ENCODE data around the gene PGLYRP3. TPM values are rescaled to one million over a fixed set of nuclear protein-coding genes. Genes with fewer than 3 reads are reported as not detected.

Gene PGLYRP3, protein sequence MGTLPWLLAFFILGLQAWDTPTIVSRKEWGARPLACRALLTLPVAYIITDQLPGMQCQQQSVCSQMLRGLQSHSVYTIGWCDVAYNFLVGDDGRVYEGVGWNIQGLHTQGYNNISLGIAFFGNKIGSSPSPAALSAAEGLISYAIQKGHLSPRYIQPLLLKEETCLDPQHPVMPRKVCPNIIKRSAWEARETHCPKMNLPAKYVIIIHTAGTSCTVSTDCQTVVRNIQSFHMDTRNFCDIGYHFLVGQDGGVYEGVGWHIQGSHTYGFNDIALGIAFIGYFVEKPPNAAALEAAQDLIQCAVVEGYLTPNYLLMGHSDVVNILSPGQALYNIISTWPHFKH
- total RNA-seq = not detected in 2 replicates

DNA sequence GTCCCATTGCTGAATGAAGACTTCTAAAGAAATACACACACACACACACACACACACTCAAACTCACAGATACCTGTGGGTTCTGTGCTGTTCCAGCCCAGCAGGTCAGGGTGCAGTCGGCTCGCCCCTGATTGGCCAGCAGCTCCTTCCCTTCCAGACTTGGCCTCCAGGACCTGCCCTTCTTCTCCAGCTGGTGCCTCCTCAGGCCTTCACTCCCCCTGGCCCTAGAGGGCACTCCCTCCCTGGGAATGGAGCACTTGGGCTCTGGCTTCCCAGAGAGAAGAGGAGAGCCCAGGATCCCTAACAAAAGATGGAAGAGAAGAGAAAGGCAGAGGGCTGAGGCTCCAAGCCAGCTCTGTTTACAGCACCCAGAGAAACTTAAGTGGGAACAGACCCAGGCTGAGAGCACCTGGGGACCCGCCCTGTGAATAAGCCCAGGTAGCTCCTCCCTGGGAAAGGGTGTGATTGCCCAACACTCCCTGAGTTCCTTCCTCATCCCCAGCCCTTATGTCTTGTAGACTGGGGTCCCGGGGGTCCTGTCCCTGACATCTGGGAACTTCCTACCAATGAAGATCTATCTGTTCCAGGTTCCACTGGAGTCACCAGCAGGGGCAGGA lies at the start of gene PGLYRP3:
TSS of gene PGLYRP3 (minus strand) at position 383 of the 617 bp plus-strand sequence. CDS start 2,287 bp downstream, outside the sequence.

DNA sequence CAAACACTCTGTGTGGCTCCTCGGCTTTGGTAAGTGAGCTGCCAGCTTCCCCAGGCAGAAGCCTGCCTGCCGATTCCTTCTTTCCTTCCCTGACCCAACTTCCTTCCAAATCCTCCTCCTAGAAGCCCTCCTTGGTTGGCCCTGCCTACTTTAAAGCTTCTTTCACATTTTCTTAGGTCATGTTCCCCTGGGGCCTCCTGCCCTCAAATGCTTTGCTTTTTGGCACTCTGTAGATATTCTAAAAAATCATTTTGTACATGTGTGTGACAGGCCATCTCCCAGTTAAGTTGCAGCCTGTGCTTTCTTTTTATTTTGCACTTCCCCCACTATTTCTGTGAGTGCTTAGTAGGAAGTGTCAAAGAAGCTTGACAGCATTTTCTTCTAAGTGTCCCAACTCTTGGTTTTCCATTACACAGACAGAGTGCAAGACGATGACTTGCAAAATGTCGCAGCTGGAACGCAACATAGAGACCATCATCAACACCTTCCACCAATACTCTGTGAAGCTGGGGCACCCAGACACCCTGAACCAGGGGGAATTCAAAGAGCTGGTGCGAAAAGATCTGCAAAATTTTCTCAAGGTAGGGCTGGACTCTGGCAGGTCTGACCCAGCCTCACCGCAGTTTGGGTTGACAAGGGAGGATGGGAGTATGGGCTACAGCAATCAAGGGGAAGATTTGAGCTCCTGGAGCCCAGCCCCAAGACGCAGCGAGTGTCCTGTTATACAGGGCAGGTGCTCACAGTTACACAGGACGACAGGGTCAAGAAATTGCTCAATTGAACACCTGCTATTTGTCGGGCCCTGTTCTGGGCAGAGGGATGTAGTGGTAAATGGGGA lies 45.3 kb upstream of the PGLYRP3 start, which contains the start of gene S100A9:
TSS of gene S100A9 (plus strand) at position 2 of the 838 bp plus-strand sequence. CDS start at position 432, 430 bp downstream.

DNA sequence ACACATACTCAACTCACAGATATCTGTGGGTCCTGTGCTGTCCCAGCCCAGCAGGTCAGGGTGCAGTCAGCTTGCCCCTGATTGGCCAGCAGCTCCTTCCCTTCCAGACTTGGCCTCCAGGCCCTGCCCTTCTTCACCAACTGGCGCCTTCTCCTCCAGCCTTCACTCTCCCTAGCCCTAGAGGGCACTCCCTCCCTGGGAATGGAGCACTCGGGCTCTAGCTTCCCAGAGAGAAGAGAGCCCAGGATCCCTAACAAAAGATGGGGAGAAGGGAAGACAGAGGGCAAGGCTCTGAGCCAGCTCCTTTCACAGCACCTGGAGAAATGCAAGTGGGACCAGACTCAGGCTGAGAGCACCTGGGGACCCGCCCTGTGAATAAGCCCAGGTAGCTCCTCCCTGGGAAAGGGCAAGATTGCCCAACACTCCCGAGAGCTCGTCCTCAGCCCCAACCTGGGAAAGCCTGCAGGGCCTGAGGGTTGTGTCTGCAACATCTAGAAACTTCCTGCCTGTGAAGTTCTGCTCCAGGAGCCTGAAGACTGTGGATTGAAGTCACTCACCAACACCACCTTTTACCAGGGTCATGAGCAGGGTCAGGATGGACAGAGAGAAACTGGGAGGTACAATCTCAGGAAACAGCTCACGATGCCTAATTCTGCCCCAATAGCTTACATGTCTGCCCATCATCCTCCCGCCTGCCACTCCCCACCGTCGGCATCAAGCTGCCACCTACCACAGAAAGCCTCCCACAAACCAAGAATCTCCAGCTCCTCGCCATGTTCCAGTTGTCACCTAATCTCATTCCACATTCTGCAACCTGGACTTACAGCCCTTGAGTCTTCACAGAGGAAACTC lies 36.0 kb upstream of the PGLYRP3 start, which contains the start of gene PGLYRP4:
TSS of gene PGLYRP4 (minus strand) at position 331 of the 852 bp plus-strand sequence. CDS start 909 bp downstream, outside the sequence.

DNA sequence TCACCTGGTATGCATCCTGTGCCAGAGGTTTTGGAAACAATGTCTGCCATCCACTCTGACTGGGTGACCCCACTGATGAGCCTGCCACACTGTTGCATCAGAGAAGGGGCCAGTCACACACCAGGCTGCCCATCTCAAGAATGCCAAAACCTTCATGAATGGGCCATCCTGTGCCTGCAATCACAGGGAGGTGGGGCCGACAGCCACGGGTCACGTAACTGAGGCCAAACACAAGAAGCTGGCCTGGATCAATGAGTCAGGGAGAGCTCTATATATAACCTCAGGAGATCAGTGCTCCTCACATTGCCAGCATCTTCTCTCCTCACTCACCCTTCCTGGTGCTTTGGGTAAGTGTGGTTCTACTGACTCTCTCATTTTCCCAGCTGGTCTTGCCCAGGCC lies 53.4 kb downstream of the PGLYRP3 start, which contains the start of gene LORICRIN:
TSS of gene LORICRIN (plus strand) at position 301 of the 400 bp plus-strand sequence. CDS start 1,263 bp downstream, outside the sequence.

Small RNA genes within 50 kb of the gene (small RNA-seq; reads per million reads assigned to genes)
- not detected for gene RNU6-160P

Other genes starting within 250 kb of the PGLYRP3 start
- not detected in 2 replicates for gene SPRR2B, start 241.3 kb downstream of the PGLYRP3 start, total RNA-seq
- gene SPRR2E, start 218.4 kb downstream of the PGLYRP3 start, total RNA-seq = not detected in 2 replicates
- gene SPRR2F, start 199.4 kb downstream of the PGLYRP3 start, total RNA-seq = not detected in 2 replicates
- gene SPRR2G, start 162.1 kb downstream of the PGLYRP3 start, total RNA-seq = not detected in 2 replicates
- not detected in 2 replicates for gene LELP1, start 109.5 kb downstream of the PGLYRP3 start, total RNA-seq
- gene PRR9, start 95.4 kb downstream of the PGLYRP3 start, total RNA-seq = not detected in 2 replicates
- not detected in 2 replicates for gene LORICRIN, start 53.3 kb downstream of the PGLYRP3 start, total RNA-seq
- gene PGLYRP4, start 35.9 kb upstream of the PGLYRP3 start, total RNA-seq = not detected in 2 replicates
- not detected in 2 replicates for gene S100A9, start 44.9 kb upstream of the PGLYRP3 start, total RNA-seq
- not detected in 2 replicates for gene S100A12, start 62.7 kb upstream of the PGLYRP3 start, total RNA-seq
- gene S100A8, start 78.1 kb upstream of the PGLYRP3 start, total RNA-seq = not detected in 2 replicates
- not detected in 2 replicates for gene S100A7A, start 103.6 kb upstream of the PGLYRP3 start, total RNA-seq
- not detected in 2 replicates for gene S100A7, start 147.7 kb upstream of the PGLYRP3 start, total RNA-seq
- gene S100A6, start 223.0 kb upstream of the PGLYRP3 start, total RNA-seq = 723 and 917 TPM in 2 replicates
- gene S100A5, start 228.0 kb upstream of the PGLYRP3 start, total RNA-seq = not detected in 2 replicates
- 164 and 276 TPM in 2 replicates for gene S100A4, start 232.9 kb upstream of the PGLYRP3 start, total RNA-seq
- 2.0 and 3.7 TPM in 2 replicates for gene S100A3, start 236.3 kb upstream of the PGLYRP3 start, total RNA-seq